Neural cell (in vitro differentiated cells): Measurements from ENCODE around the gene PCGF5. TPM values are rescaled to one million over a fixed set of nuclear protein-coding genes. Genes with fewer than 3 reads are reported as not detected.

Source experiments
- H2AFZ ChIP-seq: fragments of 200-600, 300-800 bp; sonication (generic), shearing (Covaris generic); 2 replicates; pipeline ENCODE4 v1.6.0; 2014; ENCODE audit warnings: low read depth, mild to moderate bottlenecking, antibody characterized with exemption, low read length, moderate library complexity
- H3F3A ChIP-seq: fragments of 200-600 bp; shearing (Covaris generic); 2 replicates; pipeline ENCODE4 v1.6.1; 2016; ENCODE audit warnings: mild to moderate bottlenecking, moderate library complexity, mixed read lengths, antibody characterized with exemption, low read length; ENCODE audit not compliant: insufficient read depth, poor library complexity, severe bottlenecking
- H3K27ac ChIP-seq: fragments of 200-600, 300-800 bp; sonication (generic), shearing (Covaris generic); 2 replicates; pipeline ENCODE4 v1.5.1; 2014; ENCODE audit warnings: mild to moderate bottlenecking, low read length, moderate library complexity
- H3K27me3 ChIP-seq: fragments of 300-800, 200-600 bp; sonication (generic), shearing (Covaris generic); 2 replicates; pipeline ENCODE4 v1.6.0; 2014; ENCODE audit warnings: mild to moderate bottlenecking, low read depth, low read length, moderate library complexity; ENCODE audit not compliant: insufficient read depth
- H3K36me3 ChIP-seq: fragments of 300-800, 200-600 bp; sonication (generic), shearing (Covaris generic); 2 replicates; pipeline ENCODE4 v1.5.1; 2014; ENCODE audit warnings: mild to moderate bottlenecking, antibody characterized with exemption, low read length, moderate library complexity; ENCODE audit not compliant: insufficient read depth
- H3K4me2 ChIP-seq: fragments of 300-800, 200-600 bp; sonication (generic), shearing (Covaris generic); 2 replicates; pipeline ENCODE4 v1.6.0; 2014; ENCODE audit warnings: mild to moderate bottlenecking, low read length
- H3K4me3 ChIP-seq: fragments of 300-800, 200-600 bp; sonication (generic), shearing (Covaris generic); 2 replicates; pipeline ENCODE4 v1.5.1; 2014; ENCODE audit warnings: mild to moderate bottlenecking, low read length, moderate library complexity
- H3K79me2 ChIP-seq: fragments of 200-600 bp; shearing (Covaris generic); replicated peaks from 2 replicates; pipeline ENCODE4 v1.6.0; 2014; ENCODE audit warnings: mild to moderate bottlenecking, low read length, moderate library complexity; ENCODE audit not compliant: insufficient read depth
- H3K9ac ChIP-seq: fragments of 300-800, 200-600 bp; sonication (generic), shearing (Covaris generic); 2 replicates; pipeline ENCODE4 v1.6.1; 2016; ENCODE audit warnings: mild to moderate bottlenecking, low read length, mixed read lengths
- H3K9me2 ChIP-seq: fragments of 200-600 bp; shearing (Covaris generic); 2 replicates; pipeline ENCODE4 v1.6.1; 2016; ENCODE audit warnings: mild to moderate bottlenecking, low read length, mixed read lengths; ENCODE audit not compliant: insufficient read depth
- H3K9me3 ChIP-seq: fragments of 200-600, 300-800 bp; sonication (generic), shearing (Covaris generic); 2 replicates; pipeline ENCODE4 v1.6.1; 2016; ENCODE audit warnings: mild to moderate bottlenecking, mixed run types, low read length, moderate library complexity, mixed read lengths
- H4K20me1 ChIP-seq: fragments of 200-600 bp; shearing (Covaris generic); 2 replicates; pipeline ENCODE4 v1.6.1; 2016; ENCODE audit warnings: mild to moderate bottlenecking, mixed run types; ENCODE audit not compliant: insufficient read depth
- EP300 ChIP-seq: fragments of 450-650 bp; conservative IDR thresholded peaks from 2 replicates; pipeline ENCODE4 v1.6.1; 2014; ENCODE audit warnings: antibody characterized with exemption, mild to moderate bottlenecking, moderate library complexity; ENCODE audit not compliant: poor library complexity, severe bottlenecking
- EZH2 ChIP-seq: fragments of 200-600, 300-800 bp; shearing (Covaris generic), sonication (generic); IDR thresholded peaks from 2 replicates; pipeline ENCODE4 v1.6.1; 2014; ENCODE audit warnings: antibody characterized with exemption, low read length, borderline replicate concordance, mild to moderate bottlenecking; ENCODE audit not compliant: insufficient read depth, poor library complexity, severe bottlenecking
- MXI1 ChIP-seq: fragments of 450-650 bp; conservative IDR thresholded peaks from 2 replicates; pipeline ENCODE4 v1.6.1; 2014; ENCODE audit warnings: antibody characterized with exemption, mild to moderate bottlenecking; ENCODE audit not compliant: poor library complexity, severe bottlenecking
- RAD21 ChIP-seq: fragments of 450-650 bp; conservative IDR thresholded peaks from 2 replicates; pipeline ENCODE4 v1.6.1; 2014; ENCODE audit warnings: antibody characterized with exemption, mild to moderate bottlenecking, moderate library complexity
- REST ChIP-seq: IDR thresholded peaks from 2 replicates; pipeline ENCODE4 v1.6.1; 2012; ENCODE audit warnings: borderline replicate concordance
- SMC3 ChIP-seq: fragments of 450-650 bp; conservative IDR thresholded peaks from 2 replicates; pipeline ENCODE4 v1.6.1; 2014; ENCODE audit warnings: antibody characterized with exemption, mild to moderate bottlenecking, moderate library complexity; ENCODE audit not compliant: poor library complexity
- TAF1 ChIP-seq: IDR thresholded peaks from 2 replicates; pipeline ENCODE4 v1.6.1; 2012; ENCODE audit warnings: low read depth
- polyA plus RNA-seq: library from polyadenylated mRNA; depleted of rRNA; stranded (reverse); fragments of >200 nt; gene quantifications from 2 replicates; pipeline ENCODE4 v1.2.3, GENCODE V29; 2014
- TF ChIP-seq, protein P1 (sequence below): fragments of 450-650 bp; IDR thresholded peaks from 2 replicates; pipeline ENCODE4 v1.5.1; 2014; ENCODE audit warnings: antibody characterized with exemption, mild to moderate bottlenecking, moderate library complexity; ENCODE audit not compliant: poor library complexity, severe bottlenecking

The PCGF5 gene
- polyA plus RNA-seq, 1 donor from 2014 or later = 5.6 TPM

DNA sequence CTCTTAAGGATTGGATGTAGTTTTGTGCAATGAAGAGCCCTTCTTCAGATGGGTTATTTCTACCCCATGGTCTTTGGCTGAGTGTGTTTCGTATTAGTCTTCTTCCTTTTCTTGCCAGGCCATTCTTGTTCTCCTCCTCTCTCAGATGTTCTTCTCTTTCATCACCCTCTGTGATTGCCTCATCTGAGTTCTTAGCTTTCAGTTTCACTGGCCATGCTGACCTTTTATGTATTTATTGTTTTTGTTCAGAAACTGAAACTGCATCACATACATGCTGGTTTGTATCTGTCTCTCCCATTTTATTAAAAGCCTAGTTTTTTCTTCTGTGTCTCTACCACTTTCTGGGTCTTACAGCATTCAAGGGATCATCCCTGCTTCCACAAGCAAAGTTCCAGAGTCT lies 21.7 kb upstream of the PCGF5 start:
- TF ChIP-seq SMC3 = no peak
- Histone ChIP-seq H3K36me3 (no peaks in the 10 kb centered on the region), H3K4me3 (no peak overlapping the region), H3K27ac (no peak overlapping the region), H3K79me2 (no peaks in the 10 kb centered on the region), H3K4me2 (no peak overlapping the region), H3K9me2 (no peaks in the 10 kb centered on the region), H3K27me3 (no peaks in the 10 kb centered on the region), H3K9ac (no peak overlapping the region), H2AFZ (no peak overlapping the region), H3K9me3 (no peaks in the 10 kb centered on the region), H3F3A (no peaks in the 10 kb centered on the region), H4K20me1 (no peaks in the 10 kb centered on the region)

GRCh38 chr10:91200314-91201212 lies 19.9 kb upstream of the PCGF5 start:
- H3K4me2 ChIP-seq = no peak overlapping the region
- H3K36me3 ChIP-seq = no peaks in the 10 kb centered on the region
- no peaks in the 10 kb centered on the region for H3F3A ChIP-seq
- no peaks in the 10 kb centered on the region for H3K27me3 ChIP-seq
- H3K9ac ChIP-seq = no peak overlapping the region
- no peak for TF ChIP-seq RAD21
- no peak overlapping the region for H3K4me3 ChIP-seq
- no peak overlapping the region for H3K27ac ChIP-seq
- H2AFZ ChIP-seq = no peak overlapping the region
- H3K9me3 ChIP-seq = no peaks in the 10 kb centered on the region
- no peaks in the 10 kb centered on the region for H4K20me1 ChIP-seq
- no peaks in the 10 kb centered on the region for H3K9me2 ChIP-seq
- H3K79me2 ChIP-seq = no peaks in the 10 kb centered on the region

- no peak overlapping the region for H3K4me3 ChIP-seq
- TF ChIP-seq SMC3 = no peak
- TF ChIP-seq TAF1 = no peak
- no peak for TF ChIP-seq EZH2
- TF ChIP-seq EP300 = no peak
- TF ChIP-seq RAD21 = no peak
Observed at GRCh38 chr10:91201213-91201996, 19.1 kb upstream of the PCGF5 start.

DNA sequence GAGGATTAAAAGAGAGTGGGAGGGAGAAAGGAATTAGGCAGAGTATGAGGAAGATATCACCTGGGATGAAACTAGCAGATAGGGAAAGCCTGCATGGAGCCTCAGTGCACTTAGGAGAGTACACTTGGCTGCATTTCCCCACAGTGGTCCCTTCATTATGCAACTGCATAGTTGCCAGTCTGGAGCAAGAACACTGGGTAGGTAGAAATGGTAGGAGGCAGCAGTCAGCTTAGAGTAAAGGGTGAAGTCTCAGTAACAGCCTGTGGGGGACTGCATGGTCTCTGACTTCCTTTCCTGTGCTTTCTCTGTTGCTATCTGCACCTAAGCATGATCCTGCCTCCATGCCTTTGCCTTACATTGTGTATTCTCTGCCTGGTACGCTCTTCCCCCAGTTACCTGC lies 14.0 kb upstream of the PCGF5 start:
- no peak overlapping the region for H3K9ac ChIP-seq
- no peak overlapping the region for H3K4me2 ChIP-seq
- no peaks in the 10 kb centered on the region for H3F3A ChIP-seq
- no peaks in the 10 kb centered on the region for H3K79me2 ChIP-seq
- no peaks in the 10 kb centered on the region for H3K9me2 ChIP-seq
- no peaks in the 10 kb centered on the region for H3K36me3 ChIP-seq
- H3K27me3 ChIP-seq = no peaks in the 10 kb centered on the region
- no peaks in the 10 kb centered on the region for H3K9me3 ChIP-seq
- no peak overlapping the region for H3K4me3 ChIP-seq
- TF ChIP-seq REST = no peak
- no peak for TF ChIP-seq EP300
- TF ChIP-seq, protein P1, sequence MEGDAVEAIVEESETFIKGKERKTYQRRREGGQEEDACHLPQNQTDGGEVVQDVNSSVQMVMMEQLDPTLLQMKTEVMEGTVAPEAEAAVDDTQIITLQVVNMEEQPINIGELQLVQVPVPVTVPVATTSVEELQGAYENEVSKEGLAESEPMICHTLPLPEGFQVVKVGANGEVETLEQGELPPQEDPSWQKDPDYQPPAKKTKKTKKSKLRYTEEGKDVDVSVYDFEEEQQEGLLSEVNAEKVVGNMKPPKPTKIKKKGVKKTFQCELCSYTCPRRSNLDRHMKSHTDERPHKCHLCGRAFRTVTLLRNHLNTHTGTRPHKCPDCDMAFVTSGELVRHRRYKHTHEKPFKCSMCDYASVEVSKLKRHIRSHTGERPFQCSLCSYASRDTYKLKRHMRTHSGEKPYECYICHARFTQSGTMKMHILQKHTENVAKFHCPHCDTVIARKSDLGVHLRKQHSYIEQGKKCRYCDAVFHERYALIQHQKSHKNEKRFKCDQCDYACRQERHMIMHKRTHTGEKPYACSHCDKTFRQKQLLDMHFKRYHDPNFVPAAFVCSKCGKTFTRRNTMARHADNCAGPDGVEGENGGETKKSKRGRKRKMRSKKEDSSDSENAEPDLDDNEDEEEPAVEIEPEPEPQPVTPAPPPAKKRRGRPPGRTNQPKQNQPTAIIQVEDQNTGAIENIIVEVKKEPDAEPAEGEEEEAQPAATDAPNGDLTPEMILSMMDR = no peak
- TF ChIP-seq EZH2 = no peak
- TF ChIP-seq SMC3 = no peak
- TF ChIP-seq RAD21 = no peak
- TF ChIP-seq MXI1 = no peak
- no peak overlapping the region for H2AFZ ChIP-seq
- H3K27ac ChIP-seq = no peak overlapping the region
- no peaks in the 10 kb centered on the region for H4K20me1 ChIP-seq

More at GRCh38 chr10:91201213-91201996, 19.1 kb upstream of the PCGF5 start:
- H3K9me3 ChIP-seq = no peaks in the 10 kb centered on the region
- no peak overlapping the region for H3K27ac ChIP-seq
- H3F3A ChIP-seq = no peaks in the 10 kb centered on the region
- no peak overlapping the region for H2AFZ ChIP-seq
- H3K9ac ChIP-seq = no peak overlapping the region
- no peaks in the 10 kb centered on the region for H3K79me2 ChIP-seq
- H3K4me2 ChIP-seq = no peak overlapping the region
- no peaks in the 10 kb centered on the region for H4K20me1 ChIP-seq
- no peaks in the 10 kb centered on the region for H3K27me3 ChIP-seq
- no peaks in the 10 kb centered on the region for H3K9me2 ChIP-seq
- no peaks in the 10 kb centered on the region for H3K36me3 ChIP-seq
